NCI-H446 (cell line): Measurements from ENCODE around the gene TPRA1.
"Not testable (repeated sequence)": the region's sequence is repeated elsewhere in the genome, so short reads cannot be mapped to it uniquely, and the experiment has no call there.

Experiments used
- DNase-seq, 2 experiments: peaks; one replicate each; lab custom pipeline; 2025; lab: John Stamatoyannopoulos, UW

The TPRA1 gene

GRCh38 chr3:127536830-127537812 is 53.4 kb downstream of the TPRA1 start:
- DNase-seq, result no peak

- no peak for DNase-seq
These were observed 54.4 kb downstream of the TPRA1 start for GRCh38 chr3:127535901-127536829.

DNA sequence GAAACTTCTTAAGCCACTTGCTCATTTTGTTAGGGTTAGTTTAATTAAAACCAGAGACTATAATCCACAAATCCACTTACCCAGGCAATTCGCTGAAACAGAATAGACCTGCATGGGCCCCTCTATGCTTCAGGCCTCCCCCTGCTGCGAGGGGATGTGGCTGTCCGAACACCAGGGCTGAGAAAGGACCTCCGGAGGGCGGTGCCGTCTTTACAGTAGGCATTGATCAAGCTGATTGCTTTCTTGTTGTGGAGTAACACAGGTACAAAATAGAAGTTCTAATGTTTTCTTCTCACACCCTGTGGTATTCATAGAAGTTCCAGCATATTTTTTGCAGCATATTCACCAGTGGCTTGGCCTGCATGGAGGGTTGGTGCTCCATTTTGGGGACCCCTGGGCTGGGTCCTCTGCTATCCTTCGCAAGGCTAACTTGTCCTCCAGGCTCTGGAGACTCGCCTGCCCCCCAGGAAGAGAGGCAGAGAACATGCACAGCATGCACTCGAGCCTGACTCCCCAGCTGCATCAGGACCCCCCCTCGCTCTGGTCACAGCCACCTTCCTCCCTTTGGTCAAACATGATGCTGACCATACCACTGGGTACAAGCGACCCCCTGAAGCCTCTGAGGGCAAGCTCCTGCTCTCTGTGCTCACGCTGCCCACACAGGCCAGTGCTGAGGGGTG is 55.3 kb downstream of the TPRA1 start:
- DNase-seq, result no peak

GRCh38 chr3:127534564-127534963 is 56.0 kb downstream of the TPRA1 start:
- DNase-seq, result no peak

- no peak for DNase-seq
These were observed 56.4 kb downstream of the TPRA1 start for GRCh38 chr3:127534161-127534451.

DNA sequence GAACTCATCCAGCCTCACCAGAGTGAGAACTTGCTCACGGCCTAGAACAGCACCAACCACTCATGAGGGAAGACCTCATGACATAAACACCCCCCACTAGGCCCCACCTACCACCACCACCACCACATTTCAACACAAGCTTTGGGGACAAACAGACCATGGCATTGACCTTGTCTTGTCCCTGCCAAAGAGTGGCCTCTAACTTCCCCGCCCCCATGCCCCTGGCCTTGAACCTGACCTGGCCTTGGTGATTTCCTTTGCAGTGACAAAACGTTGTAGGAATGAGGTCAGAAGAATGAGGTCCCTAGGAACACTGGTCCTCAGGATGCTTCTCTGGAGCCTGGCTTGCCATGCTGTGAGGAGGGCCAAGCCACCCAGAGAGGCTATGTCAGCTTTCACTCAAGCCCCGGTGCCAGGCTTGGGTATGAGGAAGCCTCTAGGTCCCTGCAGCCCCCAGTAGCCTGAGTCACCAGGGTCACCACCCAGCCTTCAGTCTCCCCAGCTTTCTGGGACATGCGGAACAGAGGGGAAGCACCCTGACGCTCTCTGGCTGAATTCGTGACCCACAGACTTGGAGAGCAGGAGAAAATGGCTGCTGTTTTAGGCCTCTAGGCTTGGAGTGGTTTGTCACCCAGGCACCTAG is 57.9 kb downstream of the TPRA1 start:
- no peak for DNase-seq

- no peak for DNase-seq
These were observed 58.7 kb downstream of the TPRA1 start for GRCh38 chr3:127531821-127532220.

DNA sequence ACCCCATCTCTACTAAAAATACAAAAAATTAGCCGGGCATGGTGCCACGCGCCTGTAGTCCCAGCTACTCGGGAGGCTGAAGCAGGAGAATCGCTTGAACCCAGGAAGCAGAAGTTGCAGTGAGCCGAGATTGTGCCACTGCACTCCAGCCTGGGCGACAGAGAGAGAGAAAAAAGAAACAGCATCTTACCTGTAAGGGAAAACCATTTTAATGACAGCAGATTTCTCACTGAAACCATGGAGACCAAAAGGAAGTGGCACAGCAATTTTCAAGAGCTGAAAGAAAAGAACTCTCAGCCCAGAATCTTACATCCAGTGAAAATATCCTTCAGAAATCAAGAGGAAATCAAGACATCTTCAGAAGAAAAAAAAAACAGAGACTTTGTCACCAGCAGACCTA is 59.7 kb downstream of the TPRA1 start:
- not testable (repeated sequence) for DNase-seq

DNA sequence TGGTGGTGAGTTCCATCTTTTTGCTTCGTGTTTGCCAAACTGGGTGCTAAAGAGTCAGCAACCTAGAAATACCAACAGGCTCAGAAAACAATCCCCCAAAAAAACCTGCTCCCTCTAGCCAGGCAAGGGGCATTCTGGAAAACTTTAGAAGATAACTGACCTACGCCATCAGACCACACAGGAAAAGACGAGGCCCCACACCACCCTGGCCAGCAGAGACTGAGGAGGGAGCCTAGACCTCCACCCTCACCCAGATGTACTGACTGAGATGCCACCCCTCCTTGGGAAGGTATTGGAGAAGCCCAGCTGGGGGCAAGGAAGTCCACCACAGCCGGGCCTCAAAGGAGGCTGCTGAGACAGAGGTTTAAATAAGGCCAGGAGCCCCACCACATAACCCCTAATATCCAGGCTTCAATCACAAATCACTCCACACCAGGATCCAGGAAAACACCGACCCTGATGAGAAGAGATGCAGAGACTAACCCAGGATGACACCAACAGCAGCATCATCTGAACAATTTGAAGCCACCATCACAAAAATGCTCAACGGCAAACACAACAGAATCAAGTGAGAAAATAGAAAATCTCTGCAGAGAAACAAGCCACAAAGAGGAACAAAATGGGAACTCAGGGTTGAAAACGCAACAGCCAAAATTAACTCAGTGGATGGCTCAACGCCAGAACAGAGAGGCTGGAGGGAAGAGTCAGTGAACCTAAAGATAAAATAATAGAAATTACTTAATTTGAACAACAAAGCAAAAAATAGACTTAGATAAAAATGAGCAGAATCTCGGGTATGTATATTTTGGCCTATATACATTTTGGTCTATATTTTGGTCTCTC is 61.0 kb downstream of the TPRA1 start:
- DNase-seq, result no peak

GRCh38 chr3:127525373-127525772 is 65.2 kb downstream of the TPRA1 start:
- DNase-seq, result no peak

DNA sequence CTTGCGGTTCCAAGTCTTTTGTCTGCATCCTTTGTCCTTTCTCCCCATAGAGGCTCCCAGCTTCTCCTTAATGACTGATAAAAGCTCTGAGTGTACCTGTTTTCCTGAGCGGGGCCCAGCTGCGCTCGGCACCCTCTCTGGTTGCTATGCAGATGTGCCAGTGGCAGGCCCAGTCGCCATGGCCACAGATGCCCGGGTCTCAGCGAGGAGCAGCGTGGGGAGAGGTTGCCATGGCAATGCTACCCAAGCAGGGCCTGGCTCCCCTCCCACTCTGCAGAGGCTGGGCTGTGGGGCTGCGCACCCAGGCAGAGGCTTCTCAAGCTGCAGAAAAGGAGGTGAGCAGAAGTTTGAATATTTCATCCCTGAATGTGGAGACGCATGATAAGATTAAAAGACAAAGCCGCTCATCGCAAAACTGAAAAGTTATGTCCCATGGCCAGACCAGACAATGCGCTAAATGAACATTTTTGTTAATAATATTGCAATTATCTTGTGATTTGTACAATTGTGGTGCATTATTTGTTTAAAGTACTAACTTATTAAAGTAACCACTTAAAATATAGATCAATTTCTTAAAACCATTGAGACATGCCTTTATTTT is 66.1 kb downstream of the TPRA1 start:
- DNase-seq, result no peak
